ENCODE measurements around the gene CTDSPL2. TPM values are rescaled to one million over a fixed set of nuclear protein-coding genes. Genes with fewer than 3 reads are reported as not detected.

CTDSPL2 gene
- total and polyA plus RNA-seq, 2 donors (not counting 1 experiment from before 2014, with no cell fraction given): 38.0 to 65.7 TPM

- Histone ChIP-seq H2AFZ (ENCODE audit: low read length) (no peak overlapping the region), H4K20me1 (ENCODE audit: control insufficient read depth, extremely low read depth, insufficient read depth, low read length) (no peaks in the 10 kb centered on the region)
Measured at GRCh38 chr15:44569316-44569715, 141.9 kb downstream of the CTDSPL2 start.

DNA sequence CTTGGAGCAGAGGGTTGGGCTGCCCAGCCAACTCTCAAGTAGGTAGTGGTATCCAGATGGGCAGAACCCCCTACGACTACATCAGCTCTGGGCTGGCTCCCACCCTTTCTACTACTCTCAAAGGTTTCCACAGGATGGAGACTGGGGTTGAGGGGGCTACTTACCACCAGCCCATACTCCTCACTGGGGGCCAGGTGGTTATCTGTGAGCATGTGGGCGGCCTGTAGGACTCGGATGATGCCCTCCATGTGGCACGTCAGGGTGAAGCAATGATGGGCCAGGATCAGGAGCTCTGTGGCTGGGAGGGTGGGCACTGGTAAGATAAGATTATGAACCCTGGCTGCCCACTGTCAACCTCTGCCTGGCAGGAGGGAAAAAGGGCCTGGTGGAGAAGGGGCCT is 142.9 kb downstream of the CTDSPL2 start:
- H3K9ac ChIP-seq (ENCODE audit: insufficient read depth, low read length): no peak overlapping the region
- peaks cover 15% of the 10 kb centered on the region for H3K36me3 ChIP-seq (ENCODE audit: control insufficient read depth, insufficient read depth, low read length)
- no peaks in the 10 kb centered on the region for H3K4me1 ChIP-seq (ENCODE audit: control insufficient read depth, extremely low read depth, insufficient read depth, low read length)
- H3K27ac ChIP-seq (ENCODE audit: insufficient read depth, low read length): no peak overlapping the region
- no peaks in the 10 kb centered on the region for H3K27me3 ChIP-seq (ENCODE audit: control insufficient read depth, insufficient read depth, low read length)
- no peak for DNase-seq (ENCODE audit: low read depth in 2 of 2)
- H3K4me2 ChIP-seq (ENCODE audit: extremely low read depth, insufficient read depth, low read length): no peak overlapping the region
- no peaks in the 10 kb centered on the region for H4K20me1 ChIP-seq (ENCODE audit: control insufficient read depth, extremely low read depth, insufficient read depth, low read length)
- no peaks in the 10 kb centered on the region for H3K79me2 ChIP-seq (ENCODE audit: control insufficient read depth, insufficient read depth, low read length)
- H3K4me3 ChIP-seq (replicated peaks in 1 of 4; ENCODE audit: control extremely low read depth in 1 of 4, insufficient read depth in 1 of 4, low read depth in 3 of 4, low read length in 4 of 4): no peak overlapping the region
- H3K9me3 ChIP-seq (ENCODE audit: control insufficient read depth, insufficient read depth, low read depth, low read length): no peaks in the 10 kb centered on the region
- no peak overlapping the region for H2AFZ ChIP-seq (ENCODE audit: low read length)
- TF ChIP-seq, protein P1, sequence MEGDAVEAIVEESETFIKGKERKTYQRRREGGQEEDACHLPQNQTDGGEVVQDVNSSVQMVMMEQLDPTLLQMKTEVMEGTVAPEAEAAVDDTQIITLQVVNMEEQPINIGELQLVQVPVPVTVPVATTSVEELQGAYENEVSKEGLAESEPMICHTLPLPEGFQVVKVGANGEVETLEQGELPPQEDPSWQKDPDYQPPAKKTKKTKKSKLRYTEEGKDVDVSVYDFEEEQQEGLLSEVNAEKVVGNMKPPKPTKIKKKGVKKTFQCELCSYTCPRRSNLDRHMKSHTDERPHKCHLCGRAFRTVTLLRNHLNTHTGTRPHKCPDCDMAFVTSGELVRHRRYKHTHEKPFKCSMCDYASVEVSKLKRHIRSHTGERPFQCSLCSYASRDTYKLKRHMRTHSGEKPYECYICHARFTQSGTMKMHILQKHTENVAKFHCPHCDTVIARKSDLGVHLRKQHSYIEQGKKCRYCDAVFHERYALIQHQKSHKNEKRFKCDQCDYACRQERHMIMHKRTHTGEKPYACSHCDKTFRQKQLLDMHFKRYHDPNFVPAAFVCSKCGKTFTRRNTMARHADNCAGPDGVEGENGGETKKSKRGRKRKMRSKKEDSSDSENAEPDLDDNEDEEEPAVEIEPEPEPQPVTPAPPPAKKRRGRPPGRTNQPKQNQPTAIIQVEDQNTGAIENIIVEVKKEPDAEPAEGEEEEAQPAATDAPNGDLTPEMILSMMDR (conservative IDR thresholded peaks at IDR 0.05 in 1 of 2, IDR thresholded peaks at IDR 0.05 in 1 of 2; ENCODE audit: low read depth in 1 of 2, low read length in 2 of 2): no peak
- TF ChIP-seq EZH2 (IDR thresholded peaks at IDR 0.05; ENCODE audit: low read length, missing control alignments): no peak

More at GRCh38 chr15:44569316-44569715, 141.9 kb downstream of the CTDSPL2 start:
- H3K4me3 ChIP-seq (replicated peaks in 1 of 4; ENCODE audit: control extremely low read depth in 1 of 4, insufficient read depth in 1 of 4, low read depth in 3 of 4, low read length in 4 of 4): no peak overlapping the region
- no peak overlapping the region for H3K4me2 ChIP-seq (ENCODE audit: extremely low read depth, insufficient read depth, low read length)
- no peak overlapping the region for H3K27ac ChIP-seq (ENCODE audit: insufficient read depth, low read length)
- peaks cover 20% of the 10 kb centered on the region for H3K36me3 ChIP-seq (ENCODE audit: control insufficient read depth, insufficient read depth, low read length)
- no peaks in the 10 kb centered on the region for H3K27me3 ChIP-seq (ENCODE audit: control insufficient read depth, insufficient read depth, low read length)
- H3K4me1 ChIP-seq (ENCODE audit: control insufficient read depth, extremely low read depth, insufficient read depth, low read length): no peaks in the 10 kb centered on the region
- no peak for TF ChIP-seq EZH2 (IDR thresholded peaks at IDR 0.05; ENCODE audit: low read length, missing control alignments)
- TF ChIP-seq, protein P1 (conservative IDR thresholded peaks at IDR 0.05 in 1 of 2, IDR thresholded peaks at IDR 0.05 in 1 of 2; ENCODE audit: low read depth in 1 of 2, low read length in 2 of 2): no peak
- H3K79me2 ChIP-seq (ENCODE audit: control insufficient read depth, insufficient read depth, low read length): no peaks in the 10 kb centered on the region
- no peak overlapping the region for H3K9ac ChIP-seq (ENCODE audit: insufficient read depth, low read length)
- H3K9me3 ChIP-seq (ENCODE audit: control insufficient read depth, insufficient read depth, low read depth, low read length): no peaks in the 10 kb centered on the region
- no peak for DNase-seq (ENCODE audit: low read depth in 2 of 2)

- no peak overlapping the region for H3K27ac ChIP-seq (ENCODE audit: insufficient read depth, low read length)
- H3K79me2 ChIP-seq (ENCODE audit: control insufficient read depth, insufficient read depth, low read length): no peaks in the 10 kb centered on the region
- no peak overlapping the region for H3K4me2 ChIP-seq (ENCODE audit: extremely low read depth, insufficient read depth, low read length)
- H3K27me3 ChIP-seq (ENCODE audit: control insufficient read depth, insufficient read depth, low read length): no peaks in the 10 kb centered on the region
- H2AFZ ChIP-seq (ENCODE audit: low read length): no peak overlapping the region
- DNase-seq (ENCODE audit: low read depth in 2 of 2): no peak
- no peaks in the 10 kb centered on the region for H3K9me3 ChIP-seq (ENCODE audit: control insufficient read depth, insufficient read depth, low read depth, low read length)
- no peak overlapping the region for H3K9ac ChIP-seq (ENCODE audit: insufficient read depth, low read length)
- TF ChIP-seq, protein P1 (conservative IDR thresholded peaks at IDR 0.05 in 1 of 2, IDR thresholded peaks at IDR 0.05 in 1 of 2; ENCODE audit: low read depth in 1 of 2, low read length in 2 of 2): no peak
- TF ChIP-seq EZH2 (IDR thresholded peaks at IDR 0.05; ENCODE audit: low read length, missing control alignments): no peak
- H3K4me1 ChIP-seq (ENCODE audit: control insufficient read depth, extremely low read depth, insufficient read depth, low read length): no peaks in the 10 kb centered on the region
- H3K4me3 ChIP-seq (replicated peaks in 1 of 4; ENCODE audit: control extremely low read depth in 1 of 4, insufficient read depth in 1 of 4, low read depth in 3 of 4, low read length in 4 of 4): no peak overlapping the region
- H4K20me1 ChIP-seq (ENCODE audit: control insufficient read depth, extremely low read depth, insufficient read depth, low read length): no peaks in the 10 kb centered on the region
- peaks cover 9% of the 10 kb centered on the region for H3K36me3 ChIP-seq (ENCODE audit: control insufficient read depth, insufficient read depth, low read length)
Measured at GRCh38 chr15:44573386-44573785, 146.0 kb downstream of the CTDSPL2 start.
